HepG2 (cell line): ENCODE results near the gene IL4I1. TPM values are rescaled to one million over a fixed set of nuclear protein-coding genes. Genes with fewer than 3 reads are reported as not detected.
A peak's percentile ranks its signal among the peaks of the same experiment; 100 is the strongest.

ENCODE experiments used
- HNRNPUL1 ChIP-seq: fragments of 200-400 bp; formaldehyde crosslinking; IDR thresholded peaks from 2 replicates; pipeline ENCODE4 v1.6.1; 2017; ENCODE audit warnings: low read depth, mild to moderate bottlenecking, low read length, moderate library complexity
- PPARG ChIP-seq: conservative IDR thresholded peaks from 2 replicates; pipeline ENCODE4 v1.6.1; 2016; ENCODE audit warnings: missing biosample characterization, missing genetic modification reagents
- SOX5 ChIP-seq: IDR thresholded peaks from 2 replicates; pipeline ENCODE4 v1.6.1; 2016; ENCODE audit warnings: borderline replicate concordance
- WIZ ChIP-seq: sonication (generic); formaldehyde crosslinking; IDR thresholded peaks from 2 replicates; pipeline ENCODE4 v1.5.1; 2020; ENCODE audit warnings: mild to moderate bottlenecking, missing genetic modification reagents
- ZMYM2 ChIP-seq: sonication (generic); formaldehyde crosslinking; IDR thresholded peaks from 2 replicates; pipeline ENCODE4 v1.8.0; 2022; ENCODE audit warnings: mild to moderate bottlenecking, missing genetic modification reagents
- ZNF333 ChIP-seq: sonication (generic); formaldehyde crosslinking; IDR thresholded peaks from 2 replicates; pipeline ENCODE4 v1.4.0; 2020; ENCODE audit warnings: mild to moderate bottlenecking, missing genetic modification reagents, borderline replicate concordance
- ZNF468 ChIP-seq: sonication (generic); formaldehyde crosslinking; IDR thresholded peaks from 2 replicates; pipeline ENCODE4 v1.8.0; 2022; ENCODE audit warnings: mild to moderate bottlenecking, moderate library complexity, missing genetic modification reagents
- ZNF703 ChIP-seq: sonication (generic); formaldehyde crosslinking; IDR thresholded peaks from 2 replicates; pipeline ENCODE4 v1.5.1; 2020; ENCODE audit warnings: missing genetic modification reagents, mild to moderate bottlenecking, moderate library complexity, borderline replicate concordance
- polyA plus RNA-seq, 8 experiments: library from polyadenylated mRNA; depleted of rRNA in 3 of 8; stranded (reverse) in 7 of 8; unstranded in 1 of 8; fragments of >200 nt; fragmentation: Illumina TruSeq in 4 of 8; extraction: Trizol in 4 of 8; gene quantifications; 2 replicates each; pipeline versions ENCODE4 v1.2.1 to v1.2.3, GENCODE V29; 2011 to 2016; ENCODE audit warnings: low read depth in 4 of 8, missing spikeins in 1 of 8, mixed read lengths in 1 of 8; ENCODE audit not compliant: insufficient read depth in 1 of 8
- total RNA-seq, 5 experiments: library from RNA; depleted of rRNA; stranded (reverse); fragments of >200 nt; fragmentation: Illumina TruSeq; extraction: Trizol; gene quantifications; 2 replicates each; pipeline ENCODE4 v1.2.3, GENCODE V29; 2016; ENCODE audit warnings: low read depth in 1 of 5
- TF ChIP-seq, protein P1 (sequence below): sonication (generic); formaldehyde crosslinking; IDR thresholded peaks from 2 replicates; pipeline ENCODE4 v1.8.0; 2022; ENCODE audit warnings: low read depth, missing genetic modification reagents
- TF ChIP-seq, protein P2 (sequence below), 2 experiments: fragments of 450-650 bp in 1 of 2; sonication (generic) in 1 of 2; formaldehyde crosslinking; IDR thresholded peaks; 2 replicates each; pipeline versions ENCODE4 v1.5.0 to v1.8.0; 2020 to 2022; ENCODE audit warnings: mild to moderate bottlenecking in 1 of 2, missing genetic modification reagents in 1 of 2
- TF ChIP-seq, protein P3 (sequence below): sonication (generic); formaldehyde crosslinking; IDR thresholded peaks from 2 replicates; pipeline ENCODE4 v1.5.1; 2020; ENCODE audit warnings: missing genetic modification reagents, mild to moderate bottlenecking, borderline replicate concordance
- TF ChIP-seq, protein P4 (sequence below): sonication (generic); formaldehyde crosslinking; IDR thresholded peaks from 2 replicates; pipeline ENCODE4 v1.5.0; 2020; ENCODE audit warnings: missing genetic modification reagents
- TF ChIP-seq, protein P5 (sequence below): sonication (generic); formaldehyde crosslinking; IDR thresholded peaks from 2 replicates; pipeline ENCODE4 v1.9.0; 2021; ENCODE audit warnings: missing genetic modification reagents, mild to moderate bottlenecking, borderline replicate concordance
- TF ChIP-seq, protein P6 (sequence below): sonication (generic); formaldehyde crosslinking; IDR thresholded peaks from 2 replicates; pipeline ENCODE4 v1.4.0; 2020; ENCODE audit warnings: missing genetic modification reagents, borderline replicate concordance
- TF ChIP-seq, protein P7 (sequence below): IDR thresholded peaks from 2 replicates; pipeline ENCODE4 v1.6.1; 2018; ENCODE audit warnings: missing genetic modification reagents

The IL4I1 gene
- total and polyA plus RNA-seq, 2 of the 13 experiments (the other 11 are each of a cell fraction or from before 2014, with no cell fraction given), result not detected

DNA sequence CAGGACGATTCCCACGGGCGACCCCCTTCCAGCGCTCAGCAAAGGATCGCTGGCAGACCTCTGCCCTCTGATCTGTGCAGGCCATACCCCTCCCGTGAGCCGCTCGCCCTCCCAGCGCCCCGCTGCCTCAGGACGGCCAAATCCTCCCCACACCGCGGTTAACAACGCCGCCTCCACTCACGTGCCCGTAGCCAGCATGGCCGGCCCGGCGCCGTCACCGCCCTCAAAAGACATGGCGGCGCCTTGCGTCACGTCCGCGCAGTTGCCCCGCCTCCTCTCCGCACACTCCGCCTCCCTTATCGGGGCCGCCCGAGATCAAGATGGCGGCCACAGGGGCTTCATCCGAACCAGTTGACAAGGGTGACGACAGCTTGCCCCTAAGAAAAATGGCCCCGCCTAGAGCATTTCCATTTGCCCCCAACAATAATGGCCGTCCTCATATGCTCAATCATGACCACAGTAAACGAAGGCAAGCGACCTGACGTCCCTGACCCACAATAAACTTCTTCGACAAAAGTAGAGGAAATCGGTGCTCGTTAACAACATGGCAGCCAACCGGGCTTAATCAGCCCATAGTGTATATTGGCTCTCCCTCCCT lies 20.2 kb downstream of the IL4I1 start (continued):
- TF ChIP-seq, protein P1, sequence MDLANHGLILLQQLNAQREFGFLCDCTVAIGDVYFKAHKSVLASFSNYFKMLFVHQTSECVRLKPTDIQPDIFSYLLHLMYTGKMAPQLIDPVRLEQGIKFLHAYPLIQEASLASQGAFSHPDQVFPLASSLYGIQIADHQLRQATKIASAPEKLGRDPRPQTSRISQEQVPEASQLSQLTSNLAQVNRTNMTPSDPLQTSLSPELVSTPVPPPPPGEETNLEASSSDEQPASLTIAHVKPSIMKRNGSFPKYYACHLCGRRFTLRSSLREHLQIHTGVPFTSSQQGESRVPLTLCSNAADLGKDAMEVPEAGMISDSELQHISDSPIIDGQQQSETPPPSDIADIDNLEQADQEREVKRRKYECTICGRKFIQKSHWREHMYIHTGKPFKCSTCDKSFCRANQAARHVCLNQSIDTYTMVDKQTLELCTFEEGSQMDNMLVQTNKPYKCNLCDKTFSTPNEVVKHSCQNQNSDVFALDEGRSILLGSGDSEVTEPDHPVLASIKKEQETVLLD, result no peak
- TF ChIP-seq, protein P2, sequence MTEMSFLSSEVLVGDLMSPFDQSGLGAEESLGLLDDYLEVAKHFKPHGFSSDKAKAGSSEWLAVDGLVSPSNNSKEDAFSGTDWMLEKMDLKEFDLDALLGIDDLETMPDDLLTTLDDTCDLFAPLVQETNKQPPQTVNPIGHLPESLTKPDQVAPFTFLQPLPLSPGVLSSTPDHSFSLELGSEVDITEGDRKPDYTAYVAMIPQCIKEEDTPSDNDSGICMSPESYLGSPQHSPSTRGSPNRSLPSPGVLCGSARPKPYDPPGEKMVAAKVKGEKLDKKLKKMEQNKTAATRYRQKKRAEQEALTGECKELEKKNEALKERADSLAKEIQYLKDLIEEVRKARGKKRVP (CRISPR knock-in tag; IDR thresholded peaks at IDR 0.05), result peak in 1 of 2 experiments; percentile 80; a peak in 2 of 4 replicates
- TF ChIP-seq ZNF333 (CRISPR knock-in tag) (no peak), HNRNPUL1 (no peak), ZMYM2 (CRISPR knock-in tag) (no peak), WIZ (CRISPR knock-in tag) (no peak), SOX5 (CRISPR knock-in tag) (no peak), PPARG (CRISPR knock-in tag) (0 out of 2 replicates have a peak, but pooled peaks have one; percentile 12), ZNF468 (CRISPR knock-in tag) (no peak), ZNF703 (peak; percentile 27; the same call in 1 of the 2 replicates)
- TF ChIP-seq, protein P3, sequence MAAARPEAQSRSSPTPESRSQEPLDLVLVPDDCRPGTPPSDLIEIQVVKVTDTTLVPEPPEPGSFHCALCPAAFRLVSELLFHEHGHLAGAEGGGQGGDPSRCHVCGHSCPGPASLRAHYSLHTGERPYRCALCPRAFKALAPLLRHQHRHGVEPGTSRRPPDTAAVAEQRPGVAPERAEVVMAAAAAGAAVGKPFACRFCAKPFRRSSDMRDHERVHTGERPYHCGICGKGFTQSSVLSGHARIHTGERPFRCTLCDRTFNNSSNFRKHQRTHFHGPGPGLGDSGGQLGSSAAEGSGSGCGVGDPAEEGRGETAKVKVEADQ (CRISPR knock-in tag), result peak; percentile 70; the same call in 1 of the 2 replicates
- TF ChIP-seq, protein P4, sequence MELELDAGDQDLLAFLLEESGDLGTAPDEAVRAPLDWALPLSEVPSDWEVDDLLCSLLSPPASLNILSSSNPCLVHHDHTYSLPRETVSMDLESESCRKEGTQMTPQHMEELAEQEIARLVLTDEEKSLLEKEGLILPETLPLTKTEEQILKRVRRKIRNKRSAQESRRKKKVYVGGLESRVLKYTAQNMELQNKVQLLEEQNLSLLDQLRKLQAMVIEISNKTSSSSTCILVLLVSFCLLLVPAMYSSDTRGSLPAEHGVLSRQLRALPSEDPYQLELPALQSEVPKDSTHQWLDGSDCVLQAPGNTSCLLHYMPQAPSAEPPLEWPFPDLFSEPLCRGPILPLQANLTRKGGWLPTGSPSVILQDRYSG, result no peak
- TF ChIP-seq, protein P5, sequence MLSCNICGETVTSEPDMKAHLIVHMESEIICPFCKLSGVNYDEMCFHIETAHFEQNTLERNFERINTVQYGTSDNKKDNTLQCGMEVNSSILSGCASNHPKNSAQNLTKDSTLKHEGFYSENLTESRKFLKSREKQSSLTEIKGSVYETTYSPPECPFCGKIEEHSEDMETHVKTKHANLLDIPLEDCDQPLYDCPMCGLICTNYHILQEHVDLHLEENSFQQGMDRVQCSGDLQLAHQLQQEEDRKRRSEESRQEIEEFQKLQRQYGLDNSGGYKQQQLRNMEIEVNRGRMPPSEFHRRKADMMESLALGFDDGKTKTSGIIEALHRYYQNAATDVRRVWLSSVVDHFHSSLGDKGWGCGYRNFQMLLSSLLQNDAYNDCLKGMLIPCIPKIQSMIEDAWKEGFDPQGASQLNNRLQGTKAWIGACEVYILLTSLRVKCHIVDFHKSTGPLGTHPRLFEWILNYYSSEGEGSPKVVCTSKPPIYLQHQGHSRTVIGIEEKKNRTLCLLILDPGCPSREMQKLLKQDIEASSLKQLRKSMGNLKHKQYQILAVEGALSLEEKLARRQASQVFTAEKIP (CRISPR knock-in tag), result no peak
- TF ChIP-seq, protein P6, sequence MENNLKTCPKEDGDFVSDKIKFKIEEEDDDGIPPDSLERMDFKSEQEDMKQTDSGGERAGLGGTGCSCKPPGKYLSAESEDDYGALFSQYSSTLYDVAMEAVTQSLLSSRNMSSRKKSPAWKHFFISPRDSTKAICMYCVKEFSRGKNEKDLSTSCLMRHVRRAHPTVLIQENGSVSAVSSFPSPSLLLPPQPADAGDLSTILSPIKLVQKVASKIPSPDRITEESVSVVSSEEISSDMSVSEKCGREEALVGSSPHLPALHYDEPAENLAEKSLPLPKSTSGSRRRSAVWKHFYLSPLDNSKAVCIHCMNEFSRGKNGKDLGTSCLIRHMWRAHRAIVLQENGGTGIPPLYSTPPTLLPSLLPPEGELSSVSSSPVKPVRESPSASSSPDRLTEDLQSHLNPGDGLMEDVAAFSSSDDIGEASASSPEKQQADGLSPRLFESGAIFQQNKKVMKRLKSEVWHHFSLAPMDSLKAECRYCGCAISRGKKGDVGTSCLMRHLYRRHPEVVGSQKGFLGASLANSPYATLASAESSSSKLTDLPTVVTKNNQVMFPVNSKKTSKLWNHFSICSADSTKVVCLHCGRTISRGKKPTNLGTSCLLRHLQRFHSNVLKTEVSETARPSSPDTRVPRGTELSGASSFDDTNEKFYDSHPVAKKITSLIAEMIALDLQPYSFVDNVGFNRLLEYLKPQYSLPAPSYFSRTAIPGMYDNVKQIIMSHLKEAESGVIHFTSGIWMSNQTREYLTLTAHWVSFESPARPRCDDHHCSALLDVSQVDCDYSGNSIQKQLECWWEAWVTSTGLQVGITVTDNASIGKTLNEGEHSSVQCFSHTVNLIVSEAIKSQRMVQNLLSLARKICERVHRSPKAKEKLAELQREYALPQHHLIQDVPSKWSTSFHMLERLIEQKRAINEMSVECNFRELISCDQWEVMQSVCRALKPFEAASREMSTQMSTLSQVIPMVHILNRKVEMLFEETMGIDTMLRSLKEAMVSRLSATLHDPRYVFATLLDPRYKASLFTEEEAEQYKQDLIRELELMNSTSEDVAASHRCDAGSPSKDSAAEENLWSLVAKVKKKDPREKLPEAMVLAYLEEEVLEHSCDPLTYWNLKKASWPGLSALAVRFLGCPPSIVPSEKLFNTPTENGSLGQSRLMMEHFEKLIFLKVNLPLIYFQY (CRISPR knock-in tag), result no peak
- TF ChIP-seq, protein P7, sequence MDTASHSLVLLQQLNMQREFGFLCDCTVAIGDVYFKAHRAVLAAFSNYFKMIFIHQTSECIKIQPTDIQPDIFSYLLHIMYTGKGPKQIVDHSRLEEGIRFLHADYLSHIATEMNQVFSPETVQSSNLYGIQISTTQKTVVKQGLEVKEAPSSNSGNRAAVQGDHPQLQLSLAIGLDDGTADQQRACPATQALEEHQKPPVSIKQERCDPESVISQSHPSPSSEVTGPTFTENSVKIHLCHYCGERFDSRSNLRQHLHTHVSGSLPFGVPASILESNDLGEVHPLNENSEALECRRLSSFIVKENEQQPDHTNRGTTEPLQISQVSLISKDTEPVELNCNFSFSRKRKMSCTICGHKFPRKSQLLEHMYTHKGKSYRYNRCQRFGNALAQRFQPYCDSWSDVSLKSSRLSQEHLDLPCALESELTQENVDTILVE, result peak; percentile 52
